ENCODE measurements around the gene DGAT2. TPM values are rescaled to one million over a fixed set of nuclear protein-coding genes. Genes with fewer than 3 reads are reported as not detected.

DGAT2 gene
- total RNA-seq, 1 experiment from 2014 or later: 6.5 TPM

GRCh38 chr11:75836417-75836816 is 67.8 kb downstream of the DGAT2 start:
- H3K36me3 ChIP-seq (ENCODE audit: low read depth): no peaks in the 10 kb centered on the region
- intact Hi-C loops (cut with micrococcal nuclease; ENCODE audit: unreplicated experiment): no loop called here
- BruUV-seq (replicated peaks): no TSS peak
- CTCF ChIA-PET: no interaction called here
- peaks cover 16% of the 10 kb centered on the region for H3K4me1 ChIP-seq (replicated peaks; ENCODE audit: insufficient read depth)
- no peaks in the 10 kb centered on the region for H3K9me2 ChIP-seq (ENCODE audit: insufficient read depth)
- H3K4me2 ChIP-seq: no peak overlapping the region
- TF ChIP-seq CTCF (conservative IDR thresholded peaks at IDR 0.05): no peak
- TF ChIP-seq EZH2 (IDR thresholded peaks at IDR 0.05; ENCODE audit: low read depth): no peak
- POLR2A ChIA-PET (ENCODE audit: unreplicated experiment): interaction anchor here (0.5 kb wide), 1 partner anchor 22 kb away, joined by 4 read pairs; no protein-coding TSS in a partner anchor
- H3K27me3 ChIP-seq (ENCODE audit: insufficient read depth, low read depth): no peaks in the 10 kb centered on the region
- DNase-seq: no peak
- H4K20me1 ChIP-seq (ENCODE audit: insufficient read depth): 0 out of 2 replicates have a peak, but pooled peaks cover 3% of the 10 kb centered on the region
- no peak overlapping the region for H2AFZ ChIP-seq
- peaks cover 7% of the 10 kb centered on the region; the same call in 1 of the 2 replicates for H3F3A ChIP-seq (ENCODE audit: insufficient read depth, low read depth)
- no peak overlapping the region for H3K4me3 ChIP-seq
- H3K79me2 ChIP-seq (ENCODE audit: low read depth): peaks cover 13% of the 10 kb centered on the region; the same call in 1 of the 2 replicates
- no peaks in the 10 kb centered on the region for H3K9me3 ChIP-seq (ENCODE audit: insufficient read depth, low read depth)
- no peak overlapping the region for H3K27ac ChIP-seq

- no peak for TF ChIP-seq EZH2 (IDR thresholded peaks at IDR 0.05; ENCODE audit: low read depth)
- no peak for TF ChIP-seq CTCF (conservative IDR thresholded peaks at IDR 0.05)
- H3K4me1 ChIP-seq (replicated peaks; ENCODE audit: insufficient read depth): peaks cover 16% of the 10 kb centered on the region
- 0 out of 2 replicates have a peak, but pooled peaks cover 3% of the 10 kb centered on the region for H4K20me1 ChIP-seq (ENCODE audit: insufficient read depth)
- intact Hi-C loops (cut with micrococcal nuclease; ENCODE audit: unreplicated experiment): no loop called here
- H3K4me2 ChIP-seq: no peak overlapping the region
- H3K36me3 ChIP-seq (ENCODE audit: low read depth): no peaks in the 10 kb centered on the region
- POLR2A ChIA-PET (ENCODE audit: unreplicated experiment): no interaction called here
- H2AFZ ChIP-seq: no peak overlapping the region
- H3K4me3 ChIP-seq: no peak overlapping the region
- no peaks in the 10 kb centered on the region for H3K9me2 ChIP-seq (ENCODE audit: insufficient read depth)
- CTCF ChIA-PET: no interaction called here
- H3K9me3 ChIP-seq (ENCODE audit: insufficient read depth, low read depth): no peaks in the 10 kb centered on the region
- peaks cover 7% of the 10 kb centered on the region; the same call in 1 of the 2 replicates for H3F3A ChIP-seq (ENCODE audit: insufficient read depth, low read depth)
- no peak for DNase-seq
- no peaks in the 10 kb centered on the region; the same call in 1 of the 2 replicates for H3K79me2 ChIP-seq (ENCODE audit: low read depth)
- no TSS peak for BruUV-seq (replicated peaks)
- no peaks in the 10 kb centered on the region for H3K27me3 ChIP-seq (ENCODE audit: insufficient read depth, low read depth)
- no peak overlapping the region for H3K27ac ChIP-seq
Measured at GRCh38 chr11:75839851-75840250, 71.3 kb downstream of the DGAT2 start.

GRCh38 chr11:75840522-75840921 is 71.9 kb downstream of the DGAT2 start:
- H3F3A ChIP-seq (ENCODE audit: insufficient read depth, low read depth): peaks cover 7% of the 10 kb centered on the region; the same call in 1 of the 2 replicates
- H3K27ac ChIP-seq: 0 out of 2 replicates have a peak overlapping the region, but pooled peaks have one; percentile 17
- H3K4me2 ChIP-seq: peak overlapping the region; percentile 23; the same call in 1 of the 2 replicates
- DNase-seq: no peak
- no peaks in the 10 kb centered on the region for H3K36me3 ChIP-seq (ENCODE audit: low read depth)
- H4K20me1 ChIP-seq (ENCODE audit: insufficient read depth): 0 out of 2 replicates have a peak, but pooled peaks cover 3% of the 10 kb centered on the region
- peaks cover 16% of the 10 kb centered on the region for H3K4me1 ChIP-seq (replicated peaks; ENCODE audit: insufficient read depth)
- no peak overlapping the region for H3K4me3 ChIP-seq
- H3K27me3 ChIP-seq (ENCODE audit: insufficient read depth, low read depth): no peaks in the 10 kb centered on the region
- no peak overlapping the region for H2AFZ ChIP-seq
- H3K79me2 ChIP-seq (ENCODE audit: low read depth): peaks cover 4% of the 10 kb centered on the region
- no peaks in the 10 kb centered on the region for H3K9me3 ChIP-seq (ENCODE audit: insufficient read depth, low read depth)
- POLR2A ChIA-PET (ENCODE audit: unreplicated experiment): no interaction called here
- CTCF ChIA-PET: no interaction called here
- intact Hi-C loops (cut with micrococcal nuclease; ENCODE audit: unreplicated experiment): no loop called here
- BruUV-seq (replicated peaks): no TSS peak
- H3K9me2 ChIP-seq (ENCODE audit: insufficient read depth): no peaks in the 10 kb centered on the region
- no peak for TF ChIP-seq CTCF (conservative IDR thresholded peaks at IDR 0.05)
